IMR-90 (cell line): ENCODE measurements around the gene EDN2. TPM values are rescaled to one million over a fixed set of nuclear protein-coding genes. Genes with fewer than 3 reads are reported as not detected.

Experiments used
- ATAC-seq: fragments of 200-7000 bp; cut with Tn5 transposase; 2 replicates; pipeline ENCODE4 v1.9.1; 2020; ENCODE audit warnings: low read depth, mild to moderate bottlenecking, moderate library complexity
- BruUV-seq: library from RNA; stranded (reverse); fragments of 400-500 nt; replicated peaks from 2 replicates; lab custom pipeline; 2021; lab: Mats Ljungman, UMichigan
- CTCF ChIA-PET: fragments of 300-600 bp; formaldehyde crosslinking; extraction: SDS; loops from one replicate; lab custom pipeline; 2021; ENCODE audit warnings: antibody characterized with exemption; lab: Yijun Ruan, JAX
- POLR2A ChIA-PET: fragments of 300-600 bp; sonication (Branson Sonifier 250); formaldehyde crosslinking; loops from one replicate; lab custom pipeline; 2022; ENCODE audit warnings: antibody characterized with exemption; ENCODE audit not compliant: unreplicated experiment; lab: Charles Lee
- DNase-seq: peaks from one replicate; pipeline ENCODE4 v3.0.0; 2013
- H2AFZ ChIP-seq: replicated peaks from 2 replicates; pipeline ENCODE3; 2013; ENCODE audit warnings: low read length, mild to moderate bottlenecking; ENCODE audit not compliant: poor library complexity
- H2AK5ac ChIP-seq: 2 replicates; pipeline ENCODE4 v1.6.1; 2013; ENCODE audit warnings: low read depth, low read length, inconsistent platforms
- H2AK9ac ChIP-seq: replicated peaks from 2 replicates; pipeline ENCODE3; 2013; ENCODE audit warnings: mild to moderate bottlenecking, low read depth, low read length, moderate library complexity; ENCODE audit not compliant: poor library complexity
- H2BK120ac ChIP-seq: 2 replicates; pipeline ENCODE4 v1.6.1; 2013; ENCODE audit warnings: low read depth, low read length, inconsistent platforms
- H2BK15ac ChIP-seq: 3 replicates; pipeline ENCODE4 v1.6.1; 2013; ENCODE audit warnings: low read depth, low read length, inconsistent platforms
- H2BK20ac ChIP-seq: 2 replicates; pipeline ENCODE4 v1.6.1; 2013; ENCODE audit warnings: low read depth, mild to moderate bottlenecking, inconsistent platforms, low read length, moderate library complexity
- H2BK5ac ChIP-seq: 2 replicates; pipeline ENCODE4 v1.6.1; 2013; ENCODE audit warnings: mild to moderate bottlenecking, low read depth, low read length, inconsistent platforms; ENCODE audit not compliant: poor library complexity, severe bottlenecking
- H3K14ac ChIP-seq: replicated peaks from 2 replicates; pipeline ENCODE4 v1.6.1; 2013; ENCODE audit warnings: low read depth, low read length, inconsistent platforms
- H3K18ac ChIP-seq: 2 replicates; pipeline ENCODE4 v1.6.1; 2013; ENCODE audit warnings: low read depth, low read length, control low read depth
- H3K23ac ChIP-seq: 2 replicates; pipeline ENCODE4 v1.6.1; 2013; ENCODE audit warnings: low read depth, low read length, inconsistent platforms
- H3K27ac ChIP-seq: 2 replicates; pipeline ENCODE4 v1.5.1; 2013; ENCODE audit warnings: mild to moderate bottlenecking, control low read depth, low read length; ENCODE audit not compliant: insufficient read depth
- H3K27me3 ChIP-seq: 2 replicates; pipeline ENCODE4 v1.6.1; 2013; ENCODE audit warnings: low read length; ENCODE audit not compliant: control insufficient read depth, insufficient read depth
- H3K36me3 ChIP-seq: 2 replicates; pipeline ENCODE4 v1.6.1; 2013; ENCODE audit warnings: low read length, mixed read lengths; ENCODE audit not compliant: control insufficient read depth, insufficient read depth
- H3K4ac ChIP-seq: 2 replicates; pipeline ENCODE4 v1.6.1; 2013; ENCODE audit warnings: low read depth, low read length, inconsistent platforms
- H3K4me1 ChIP-seq: 2 replicates; pipeline ENCODE4 v1.6.1; 2013; ENCODE audit warnings: low read length, mixed read lengths; ENCODE audit not compliant: control insufficient read depth, insufficient read depth
- H3K4me2 ChIP-seq: 2 replicates; pipeline ENCODE4 v1.6.1; 2013; ENCODE audit warnings: low read depth, mild to moderate bottlenecking, control low read depth, low read length, moderate library complexity
- H3K4me3 ChIP-seq: 2 replicates; pipeline ENCODE4 v1.5.1; 2013; ENCODE audit warnings: low read depth, mild to moderate bottlenecking, control low read depth, low read length, moderate library complexity; ENCODE audit not compliant: insufficient read depth
- H3K56ac ChIP-seq: 2 replicates; pipeline ENCODE4 v1.6.1; 2013; ENCODE audit warnings: low read length, inconsistent platforms; ENCODE audit not compliant: insufficient read depth; ENCODE audit errors: extremely low read depth
- H3K79me1 ChIP-seq, 2 experiments: 2 replicates each; pipeline ENCODE4 v1.6.1; 2013; ENCODE audit warnings: low read length in 2 of 2, inconsistent platforms in 1 of 2, low read depth in 1 of 2
- H3K9ac ChIP-seq: 2 replicates; pipeline ENCODE4 v1.6.1; 2013; ENCODE audit warnings: low read depth, low read length, control low read depth
- H3K9me1 ChIP-seq: 2 replicates; pipeline ENCODE4 v1.6.1; 2013; ENCODE audit warnings: low read length, inconsistent platforms; ENCODE audit not compliant: insufficient read depth
- H3K9me3 ChIP-seq: 2 replicates; pipeline ENCODE4 v1.6.1; 2013; ENCODE audit warnings: low read length; ENCODE audit not compliant: control insufficient read depth, insufficient read depth
- H4K20me1 ChIP-seq: 2 replicates; pipeline ENCODE4 v1.6.1; 2013; ENCODE audit warnings: low read length, inconsistent platforms; ENCODE audit not compliant: insufficient read depth
- H4K5ac ChIP-seq: 2 replicates; pipeline ENCODE4 v1.6.1; 2013; ENCODE audit warnings: mild to moderate bottlenecking, low read depth, low read length, control low read depth
- H4K8ac ChIP-seq, 2 experiments: 2 replicates each; pipeline ENCODE4 v1.6.1; 2013; ENCODE audit warnings: low read depth in 2 of 2, low read length in 2 of 2, control low read depth in 1 of 2, inconsistent platforms in 1 of 2
- H4K91ac ChIP-seq: 2 replicates; pipeline ENCODE4 v1.6.1; 2013; ENCODE audit warnings: low read depth, low read length, inconsistent platforms; ENCODE audit not compliant: insufficient read depth
- BHLHE40 ChIP-seq: fragments of 150-350 bp; IDR thresholded peaks from 2 replicates; pipeline ENCODE4 v1.6.1; 2016; ENCODE audit warnings: mild to moderate bottlenecking, low read depth, low read length
- CEBPB ChIP-seq: IDR thresholded peaks from 2 replicates; pipeline ENCODE4 v1.6.1; 2012; ENCODE audit warnings: low read depth, low read length, improper control_type of control experiment
- CHD1 ChIP-seq: IDR thresholded peaks from 2 replicates; pipeline ENCODE4 v1.6.1; 2012; ENCODE audit warnings: low read depth, low read length, improper control_type of control experiment
- FOS ChIP-seq: fragments of 150-350 bp; IDR thresholded peaks from 2 replicates; pipeline ENCODE4 v1.6.1; 2016; ENCODE audit warnings: low read depth, low read length
- MAFK ChIP-seq: IDR thresholded peaks from 2 replicates; pipeline ENCODE4 v1.6.1; 2012; ENCODE audit warnings: low read depth, low read length, improper control_type of control experiment
- MAZ ChIP-seq: IDR thresholded peaks from 2 replicates; pipeline ENCODE4 v1.6.1; 2012; ENCODE audit warnings: low read depth, mild to moderate bottlenecking, low read length, improper control_type of control experiment, moderate library complexity, borderline replicate concordance
- MXI1 ChIP-seq: IDR thresholded peaks from 2 replicates; pipeline ENCODE4 v1.6.1; 2012; ENCODE audit warnings: low read depth, mild to moderate bottlenecking, low read length, moderate library complexity, borderline replicate concordance
- NFE2L2 ChIP-seq: fragments of 150-350 bp; IDR thresholded peaks from 2 replicates; pipeline ENCODE4 v1.6.1; 2016; ENCODE audit warnings: low read depth, mild to moderate bottlenecking, low read length
- POLR2A ChIP-seq: IDR thresholded peaks from 2 replicates; pipeline ENCODE4 v1.6.1; 2012; ENCODE audit warnings: mild to moderate bottlenecking, low read depth, low read length
- RAD21 ChIP-seq: IDR thresholded peaks from 2 replicates; pipeline ENCODE4 v1.6.1; 2012; ENCODE audit warnings: low read length, improper control_type of control experiment
- RCOR1 ChIP-seq: IDR thresholded peaks from 2 replicates; pipeline ENCODE4 v1.6.1; 2012; ENCODE audit warnings: mild to moderate bottlenecking, low read length, improper control_type of control experiment; ENCODE audit not compliant: insufficient replicate concordance
- RFX5 ChIP-seq: IDR thresholded peaks from 2 replicates; pipeline ENCODE4 v1.8.0; 2012; ENCODE audit warnings: low read depth, mild to moderate bottlenecking, low read length, moderate library complexity
- SMC3 ChIP-seq: fragments of 150-350 bp; IDR thresholded peaks from 2 replicates; pipeline ENCODE4 v1.6.1; 2016; ENCODE audit warnings: low read depth, mild to moderate bottlenecking, antibody characterized with exemption, low read length, moderate library complexity
- WGBS, 2 experiments: methylation state at CpG; one replicate each; pipeline versions ENCODE4 v1.1.5 to v1.1.7; 2013; ENCODE audit warnings: missing lambda C conversion rate in 2 of 2; ENCODE audit not compliant: insufficient read length in 1 of 2; ENCODE audit errors: extremely low coverage in 2 of 2; 5-methylcytosine and 5-hydroxymethylcytosine counted together
- dilution Hi-C: fragments of 300-500 bp; cut with HindIII; formaldehyde crosslinking; loops from one replicate; pipeline ENCODE4 v1.14.3; 2018; ENCODE audit warnings: low sequenced_read_pairs; ENCODE audit not compliant: unreplicated experiment
- in situ Hi-C: fragments of 300-500 bp; cut with MboI; formaldehyde crosslinking; loops from 3 replicates; pipeline ENCODE4 v1.14.3; 2019; ENCODE audit warnings: low sequenced_read_pairs, inconsistent platforms, mixed read lengths
- intact Hi-C: fragments of 100-400 bp; cut with micrococcal nuclease; formaldehyde crosslinking; loops from 2 replicates; pipeline ENCODE4 v1.10.0; 2022
- polyA plus RNA-seq, 3 experiments: library from polyadenylated mRNA; depleted of rRNA; stranded (reverse); fragments of >200 nt; gene quantifications; 2 replicates each; pipeline ENCODE4 v1.2.3, GENCODE V29; 2012; ENCODE audit warnings: low replicate concordance in 1 of 3
- total RNA-seq: library from RNA; depleted of rRNA; stranded (reverse); fragments of >200 nt; gene quantifications from 2 replicates; pipeline ENCODE4 v1.2.3, GENCODE V29; 2012
- TF ChIP-seq, protein P1 (sequence below): conservative IDR thresholded peaks from 2 replicates; pipeline ENCODE4 v1.5.1; 2012; ENCODE audit warnings: mild to moderate bottlenecking, low read depth, low read length, improper control_type of control experiment
- TF ChIP-seq, protein P2 (sequence below): fragments of 150-350 bp; IDR thresholded peaks from 2 replicates; pipeline ENCODE4 v1.6.1; 2017; ENCODE audit warnings: mild to moderate bottlenecking, antibody characterized with exemption, low read length, low read depth
- TF ChIP-seq, protein P3 (sequence below): fragments of 150-350 bp; IDR thresholded peaks from 2 replicates; pipeline ENCODE4 v1.6.1; 2016; ENCODE audit warnings: low read depth, mild to moderate bottlenecking, low read length, moderate library complexity, borderline replicate concordance

The EDN2 gene
- total and polyA plus RNA-seq, 2 of the 4 experiments (the other 2 are of a cell fraction) = 0.27 TPM; not detected in 1

DNA sequence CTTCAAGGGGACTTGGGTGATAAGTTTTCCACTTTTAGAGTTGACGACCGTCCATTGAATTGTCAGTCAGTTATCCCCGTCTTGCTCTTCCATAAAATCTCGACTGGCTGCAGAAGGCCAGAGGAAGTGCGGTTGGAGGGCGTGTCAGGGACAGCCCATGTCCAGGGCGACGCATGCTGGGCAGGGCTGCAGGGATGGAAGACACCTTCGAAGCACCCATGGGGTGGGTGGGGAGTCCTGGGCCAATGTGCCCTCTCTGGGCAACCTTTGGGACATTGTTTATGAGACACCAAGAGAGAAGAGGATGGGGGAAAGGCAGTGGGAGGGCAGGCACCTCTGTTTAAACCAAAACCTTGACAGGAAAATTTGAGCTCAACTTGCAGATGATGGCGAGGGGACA lies 38.6 kb upstream of the EDN2 start:
- no TSS peak for BruUV-seq
- no peak for ATAC-seq
- no peak overlapping the region for H4K5ac ChIP-seq
- H2BK120ac ChIP-seq = no peak overlapping the region
- no peak overlapping the region for H2BK20ac ChIP-seq
- no peak overlapping the region for H3K9ac ChIP-seq
- dilution Hi-C loops = no loop called here
- H3K27me3 ChIP-seq = no peaks in the 10 kb centered on the region
- in situ Hi-C loops = no loop called here
- H2BK5ac ChIP-seq = no peak overlapping the region
- no peak overlapping the region for H3K18ac ChIP-seq
- no peaks in the 10 kb centered on the region for H4K20me1 ChIP-seq
- DNase-seq = no peak
- H2AK5ac ChIP-seq = no peak overlapping the region
- no peak overlapping the region for H3K4me2 ChIP-seq
- no peak overlapping the region for H3K4ac ChIP-seq
- no peak overlapping the region for H3K4me3 ChIP-seq
- H4K91ac ChIP-seq = no peak overlapping the region
- H3K56ac ChIP-seq = no peak overlapping the region
- no peak overlapping the region for H3K14ac ChIP-seq
- intact Hi-C loops = no loop called here
- H4K8ac ChIP-seq = no peak overlapping the region
- ChIA-PET CTCF (interaction anchor here (1.0 kb wide), 1 partner anchor 14 kb away, joined by 3 read pairs; no protein-coding TSS in a partner anchor), POLR2A (no interaction called here)
- no peaks in the 10 kb centered on the region for H3K4me1 ChIP-seq
- 100% methylated on average over 6 of the region's 10 CpGs; no CpG with 5 or more reads in 1 of the 2 experiments for WGBS, 2 experiments
- no peaks in the 10 kb centered on the region for H3K36me3 ChIP-seq
- no peaks in the 10 kb centered on the region for H3K79me1 ChIP-seq
- no peak overlapping the region for H3K23ac ChIP-seq
- H2BK15ac ChIP-seq = no peak overlapping the region
- TF ChIP-seq SMC3 (no peak), CEBPB (no peak), MXI1 (no peak), POLR2A (no peak), NFE2L2 (no peak), RAD21 (no peak), BHLHE40 (no peak), CHD1 (no peak), MAFK (no peak), RFX5 (no peak), MAZ (no peak), FOS (no peak), RCOR1 (no peak)
- TF ChIP-seq, protein P1, sequence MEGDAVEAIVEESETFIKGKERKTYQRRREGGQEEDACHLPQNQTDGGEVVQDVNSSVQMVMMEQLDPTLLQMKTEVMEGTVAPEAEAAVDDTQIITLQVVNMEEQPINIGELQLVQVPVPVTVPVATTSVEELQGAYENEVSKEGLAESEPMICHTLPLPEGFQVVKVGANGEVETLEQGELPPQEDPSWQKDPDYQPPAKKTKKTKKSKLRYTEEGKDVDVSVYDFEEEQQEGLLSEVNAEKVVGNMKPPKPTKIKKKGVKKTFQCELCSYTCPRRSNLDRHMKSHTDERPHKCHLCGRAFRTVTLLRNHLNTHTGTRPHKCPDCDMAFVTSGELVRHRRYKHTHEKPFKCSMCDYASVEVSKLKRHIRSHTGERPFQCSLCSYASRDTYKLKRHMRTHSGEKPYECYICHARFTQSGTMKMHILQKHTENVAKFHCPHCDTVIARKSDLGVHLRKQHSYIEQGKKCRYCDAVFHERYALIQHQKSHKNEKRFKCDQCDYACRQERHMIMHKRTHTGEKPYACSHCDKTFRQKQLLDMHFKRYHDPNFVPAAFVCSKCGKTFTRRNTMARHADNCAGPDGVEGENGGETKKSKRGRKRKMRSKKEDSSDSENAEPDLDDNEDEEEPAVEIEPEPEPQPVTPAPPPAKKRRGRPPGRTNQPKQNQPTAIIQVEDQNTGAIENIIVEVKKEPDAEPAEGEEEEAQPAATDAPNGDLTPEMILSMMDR = no peak
- TF ChIP-seq, protein P2, sequence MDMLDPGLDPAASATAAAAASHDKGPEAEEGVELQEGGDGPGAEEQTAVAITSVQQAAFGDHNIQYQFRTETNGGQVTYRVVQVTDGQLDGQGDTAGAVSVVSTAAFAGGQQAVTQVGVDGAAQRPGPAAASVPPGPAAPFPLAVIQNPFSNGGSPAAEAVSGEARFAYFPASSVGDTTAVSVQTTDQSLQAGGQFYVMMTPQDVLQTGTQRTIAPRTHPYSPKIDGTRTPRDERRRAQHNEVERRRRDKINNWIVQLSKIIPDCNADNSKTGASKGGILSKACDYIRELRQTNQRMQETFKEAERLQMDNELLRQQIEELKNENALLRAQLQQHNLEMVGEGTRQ = no peak
- TF ChIP-seq, protein P3, sequence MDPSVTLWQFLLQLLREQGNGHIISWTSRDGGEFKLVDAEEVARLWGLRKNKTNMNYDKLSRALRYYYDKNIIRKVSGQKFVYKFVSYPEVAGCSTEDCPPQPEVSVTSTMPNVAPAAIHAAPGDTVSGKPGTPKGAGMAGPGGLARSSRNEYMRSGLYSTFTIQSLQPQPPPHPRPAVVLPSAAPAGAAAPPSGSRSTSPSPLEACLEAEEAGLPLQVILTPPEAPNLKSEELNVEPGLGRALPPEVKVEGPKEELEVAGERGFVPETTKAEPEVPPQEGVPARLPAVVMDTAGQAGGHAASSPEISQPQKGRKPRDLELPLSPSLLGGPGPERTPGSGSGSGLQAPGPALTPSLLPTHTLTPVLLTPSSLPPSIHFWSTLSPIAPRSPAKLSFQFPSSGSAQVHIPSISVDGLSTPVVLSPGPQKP = no peak
- H2AFZ ChIP-seq = no peak overlapping the region
- no peak overlapping the region for H3K27ac ChIP-seq
- H3K9me3 ChIP-seq = no peaks in the 10 kb centered on the region
- 0 out of 2 replicates have a peak, but pooled peaks cover 6% of the 10 kb centered on the region for H3K9me1 ChIP-seq
- H2AK9ac ChIP-seq = no peak overlapping the region
